GM18505 (cell line): ENCODE measurements around the gene SUCNR1.
"Not testable (repeated sequence)": the region's sequence is repeated elsewhere in the genome, so short reads cannot be mapped to it uniquely, and the experiment has no call there.

Source experiments
- ATAC-seq: cut with Tn5 transposase; IDR thresholded peaks from one replicate; pipeline ENCODE4 v1.9.1; 2021; ENCODE audit not compliant: unreplicated experiment
- POLR2A ChIP-seq: IDR thresholded peaks from 4 replicates; pipeline ENCODE4 v1.6.1; 2011; ENCODE audit warnings: borderline replicate concordance; ENCODE audit not compliant: insufficient read depth, insufficient read length; ENCODE audit errors: extremely low read depth

Gene SUCNR1

DNA sequence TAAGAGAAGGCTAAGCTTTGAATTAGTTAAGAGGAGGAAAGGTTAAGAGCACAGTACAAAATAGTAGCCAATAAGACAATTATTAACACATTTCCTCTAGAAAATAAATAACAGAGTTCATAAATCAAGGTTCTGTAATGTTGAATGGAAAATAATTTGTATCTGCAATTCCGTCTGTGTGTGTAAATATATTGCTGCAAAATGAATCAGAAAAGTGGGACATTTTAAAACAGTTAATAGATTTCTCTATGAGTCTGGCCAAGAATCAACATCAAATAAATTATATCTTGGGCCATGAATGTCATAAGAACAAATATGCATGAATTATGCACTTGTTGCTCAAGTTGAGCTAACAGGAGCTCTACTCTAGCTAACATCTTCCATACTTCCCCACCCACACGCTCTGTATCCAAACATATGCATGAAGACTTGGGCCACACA lies 14.2 kb upstream of the SUCNR1 start:
- ATAC-seq = no peak
- TF ChIP-seq POLR2A = no peak

DNA sequence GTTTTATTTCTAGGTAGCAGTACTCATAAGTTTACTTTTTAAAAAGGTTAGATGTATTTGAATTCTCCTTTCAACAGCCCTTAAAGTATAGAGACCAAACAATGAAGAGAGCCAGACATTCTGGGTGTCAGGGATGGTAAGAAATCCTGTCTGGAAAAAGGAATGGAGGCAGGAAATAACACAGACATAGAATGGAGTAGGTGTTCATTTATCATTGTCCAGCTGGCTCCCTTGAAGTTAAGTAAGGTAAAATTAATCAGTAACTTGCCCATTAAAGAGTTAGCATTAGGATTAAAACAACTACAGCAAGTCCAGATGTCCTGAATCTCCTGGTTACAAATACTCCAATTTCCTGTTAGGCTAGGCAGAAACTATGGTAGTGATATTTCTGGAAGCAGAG lies 13.5 kb upstream of the SUCNR1 start:
- no peak for TF ChIP-seq POLR2A
- no peak for ATAC-seq

DNA sequence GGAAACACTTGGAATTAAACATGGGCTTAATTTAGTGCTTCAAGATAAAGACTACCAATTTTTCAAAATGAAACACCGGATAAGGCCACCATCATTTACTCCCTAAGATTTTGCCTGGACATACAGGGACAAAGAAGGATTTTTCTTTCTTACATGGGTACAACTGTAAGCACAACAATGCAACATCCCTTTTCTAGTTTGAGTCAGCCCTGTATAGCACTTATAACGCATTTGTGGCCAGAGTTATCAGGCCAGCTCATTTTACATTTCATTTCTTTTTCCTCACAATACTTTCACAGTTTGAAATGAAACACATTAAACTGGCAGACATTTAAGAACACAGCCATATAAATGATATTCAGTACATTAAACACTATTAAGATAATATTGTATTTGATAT lies 9.8 kb upstream of the SUCNR1 start:
- no peak for TF ChIP-seq POLR2A
- no peak for ATAC-seq

DNA sequence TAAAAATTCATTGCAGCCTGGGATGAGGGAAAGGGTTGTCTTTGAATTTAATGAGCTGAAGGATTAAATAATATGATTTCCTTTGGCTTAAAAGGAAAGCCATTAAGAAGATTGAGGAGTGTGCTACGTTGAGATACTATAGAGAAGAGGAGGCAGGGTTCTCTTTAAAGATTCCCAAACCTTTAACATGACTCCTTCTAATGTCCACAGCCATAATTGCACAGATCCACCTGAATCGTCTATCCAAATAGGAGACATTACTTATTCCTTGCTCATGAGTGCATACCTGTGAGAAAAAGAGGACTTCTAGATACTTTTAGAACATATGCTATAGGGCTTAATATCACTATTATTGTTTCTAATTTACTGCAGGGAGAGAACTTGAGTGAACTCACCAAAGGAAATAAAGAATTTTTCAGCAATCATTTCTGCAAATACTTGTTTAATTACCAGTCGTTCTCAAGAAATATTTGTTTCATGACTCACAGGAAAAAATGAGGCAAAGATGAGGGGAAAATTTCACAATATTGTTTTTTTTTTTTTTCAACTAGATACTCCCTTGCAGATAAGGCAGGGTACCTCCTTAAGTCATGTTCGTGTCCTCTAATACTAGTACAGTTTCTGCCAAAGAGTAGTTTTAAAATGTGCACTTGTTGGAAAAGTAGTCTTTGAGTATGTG lies 8.9 kb upstream of the SUCNR1 start:
- no peak for ATAC-seq
- TF ChIP-seq POLR2A = no peak

DNA sequence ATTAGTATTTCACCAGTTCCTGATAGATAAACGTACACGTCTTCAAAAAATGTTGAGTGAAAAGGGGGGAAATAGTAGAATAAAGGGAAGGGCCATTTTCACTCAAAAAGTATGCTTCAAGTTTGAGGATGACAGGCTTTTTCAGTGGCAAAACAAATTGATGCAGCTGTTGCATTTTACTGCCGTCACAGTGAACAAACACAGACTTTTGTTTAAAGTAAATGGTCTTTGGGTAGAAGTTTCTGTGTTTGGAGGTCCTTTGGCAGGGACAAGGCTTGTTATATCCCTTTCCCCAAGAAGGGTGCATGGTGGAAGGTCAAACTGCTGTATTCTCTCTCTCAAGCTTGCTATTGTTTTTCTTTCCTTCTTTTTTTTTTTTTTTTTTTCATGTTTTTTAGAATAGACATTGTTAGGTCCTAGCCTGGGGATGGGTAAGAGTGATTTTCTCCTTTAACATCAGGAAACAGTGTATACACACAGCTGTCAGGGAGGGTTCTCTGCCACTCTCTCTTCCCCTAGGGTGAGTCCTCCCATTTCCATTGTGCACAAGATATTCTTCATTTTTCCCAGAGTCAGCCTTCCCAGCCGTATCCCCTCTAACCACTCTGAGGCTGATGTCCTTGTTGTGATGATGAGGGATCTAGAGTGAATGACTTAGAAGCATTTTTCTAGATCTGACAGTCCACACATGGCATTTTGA lies 6.6 kb upstream of the SUCNR1 start:
- ATAC-seq = no peak

DNA sequence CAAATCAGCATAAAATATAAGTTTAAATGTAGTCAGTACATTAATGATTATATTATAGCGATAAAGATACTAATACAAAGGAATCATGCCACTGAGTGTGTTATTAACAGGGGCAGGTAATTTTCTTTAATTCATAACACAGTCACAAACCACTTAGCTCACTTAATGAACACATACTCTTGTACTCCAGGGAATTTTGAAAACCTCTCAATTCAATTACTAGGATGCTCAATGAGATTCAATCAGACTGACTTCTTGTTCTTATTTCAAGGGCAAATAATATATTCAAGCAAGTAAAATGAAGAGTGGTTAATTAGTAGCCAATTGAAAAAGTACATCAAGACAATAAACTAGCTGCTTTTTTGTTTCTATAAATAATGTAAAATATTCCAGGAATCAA lies 5.8 kb upstream of the SUCNR1 start:
- ATAC-seq = no peak
- no peak for TF ChIP-seq POLR2A

More for the DNA sequence above, 6.6 kb upstream of the SUCNR1 start:
- no peak for TF ChIP-seq POLR2A

DNA sequence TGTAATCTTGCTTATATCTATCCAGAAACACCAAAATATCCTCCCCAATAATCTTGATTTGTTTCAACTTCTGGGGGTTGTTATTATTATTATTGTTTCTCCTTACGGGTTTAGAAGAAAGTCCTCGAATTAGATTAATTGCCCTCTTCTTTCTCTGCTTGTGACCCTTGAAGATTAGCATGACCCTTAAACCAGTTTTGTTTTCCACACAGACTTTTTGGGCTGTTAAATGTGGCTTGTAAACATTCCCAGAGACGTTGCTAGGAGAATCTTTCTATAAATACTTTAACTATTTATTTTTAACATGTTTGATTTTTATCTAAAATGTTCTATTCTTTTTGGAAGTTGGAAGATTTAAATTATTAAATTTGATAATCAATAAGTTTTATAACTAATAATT lies 4.3 kb upstream of the SUCNR1 start:
- ATAC-seq = no peak

DNA sequence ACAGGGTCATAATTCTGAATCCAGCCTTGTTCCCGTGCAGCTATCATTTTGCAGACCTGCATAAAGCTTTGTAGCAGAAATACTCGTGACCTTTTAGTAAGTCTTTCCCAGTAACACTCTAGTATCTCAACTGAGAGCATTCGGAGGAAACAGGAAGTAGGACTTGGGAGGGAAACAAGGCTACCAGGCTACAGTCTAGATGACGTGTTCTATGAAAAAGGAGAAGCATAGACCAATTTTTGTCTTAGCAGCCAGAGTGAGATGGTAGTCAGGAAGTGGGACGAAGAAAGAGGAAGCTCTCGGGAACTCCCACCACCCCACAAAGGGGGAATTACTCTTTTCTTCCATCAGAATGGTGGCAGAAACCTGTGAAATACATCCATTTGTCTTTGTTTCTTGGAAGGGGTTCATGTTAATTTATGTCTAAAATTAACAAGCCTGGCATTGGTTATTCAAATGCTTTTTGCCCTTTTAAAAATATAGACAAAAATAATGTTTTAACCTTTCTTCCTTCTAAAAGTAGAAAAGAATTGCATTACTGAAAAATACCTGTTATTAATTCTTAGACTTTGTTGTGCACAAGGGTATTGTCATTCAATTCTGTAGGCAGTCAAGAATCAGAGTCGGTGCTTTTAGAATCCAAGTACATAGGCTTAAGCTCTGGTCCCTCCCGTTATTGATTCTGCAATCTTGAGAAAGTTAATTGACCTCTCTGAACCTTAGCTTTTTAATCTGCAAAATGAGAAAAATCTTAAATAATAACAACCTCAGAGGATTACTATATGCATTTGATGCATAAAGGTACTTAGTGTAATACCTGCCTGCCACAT lies 1.6 kb upstream of the SUCNR1 start:
- TF ChIP-seq POLR2A = no peak
- ATAC-seq = peak; percentile 86

More for the DNA sequence above, 4.3 kb upstream of the SUCNR1 start:
- TF ChIP-seq POLR2A = no peak

DNA sequence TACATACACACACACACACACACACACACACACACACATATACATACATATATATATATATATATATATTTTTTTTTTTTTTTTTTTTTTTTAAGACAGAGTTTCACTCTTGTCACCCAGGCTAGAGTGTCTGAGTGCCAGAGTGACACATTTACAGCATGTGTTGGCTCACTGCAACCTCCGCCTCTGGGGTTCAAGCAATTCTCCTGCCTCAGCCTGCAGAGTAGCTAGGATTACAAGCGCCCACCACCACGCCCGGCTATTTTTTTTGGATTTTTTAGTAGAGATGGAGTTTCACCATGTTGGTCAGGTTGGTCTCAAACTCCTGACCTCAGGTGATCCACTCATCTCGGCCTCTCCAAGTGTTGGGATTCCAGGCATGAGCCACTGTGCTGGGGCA lies 636 bp downstream of the SUCNR1 start:
- ATAC-seq = not testable (repeated sequence)

DNA sequence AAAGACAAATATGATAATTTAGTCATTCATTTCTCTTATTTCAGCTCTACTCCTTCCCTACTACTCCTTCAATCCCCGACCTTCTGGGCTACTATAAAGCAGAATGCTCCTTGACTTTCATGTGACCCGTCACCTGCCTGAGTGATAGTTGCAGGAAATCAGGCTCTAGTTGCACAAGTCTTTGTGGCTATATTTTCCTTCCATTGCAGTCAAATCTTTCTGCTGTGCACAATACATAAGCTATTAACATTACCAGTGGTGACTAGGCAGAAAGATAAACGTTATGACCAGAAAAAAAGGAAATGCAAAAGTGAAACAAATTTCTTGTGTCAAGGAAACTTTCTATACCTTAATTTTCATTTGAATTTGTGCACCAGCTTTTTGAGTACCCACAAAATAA lies 2.3 kb downstream of the SUCNR1 start:
- TF ChIP-seq POLR2A = no peak
- ATAC-seq = peak; percentile 51

DNA sequence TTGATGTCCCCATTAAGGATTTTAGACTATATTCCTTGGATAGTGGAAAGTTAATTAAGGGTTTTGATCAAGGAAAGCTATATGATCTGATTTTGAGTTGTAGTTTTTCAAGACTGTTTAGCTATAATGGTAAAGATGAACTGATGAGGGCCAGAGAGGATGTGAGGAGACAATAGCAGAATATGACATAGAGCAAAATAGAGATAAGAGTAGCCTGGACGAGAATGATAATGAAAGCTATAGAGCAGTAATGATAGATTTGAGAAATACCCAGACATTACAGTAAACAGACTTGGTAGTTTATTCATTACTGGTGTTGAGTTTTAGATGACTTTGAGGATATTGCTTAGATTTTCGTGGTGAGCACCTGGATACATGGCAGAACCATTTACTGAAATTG lies 3.8 kb downstream of the SUCNR1 start:
- no peak for ATAC-seq
- TF ChIP-seq POLR2A = no peak

DNA sequence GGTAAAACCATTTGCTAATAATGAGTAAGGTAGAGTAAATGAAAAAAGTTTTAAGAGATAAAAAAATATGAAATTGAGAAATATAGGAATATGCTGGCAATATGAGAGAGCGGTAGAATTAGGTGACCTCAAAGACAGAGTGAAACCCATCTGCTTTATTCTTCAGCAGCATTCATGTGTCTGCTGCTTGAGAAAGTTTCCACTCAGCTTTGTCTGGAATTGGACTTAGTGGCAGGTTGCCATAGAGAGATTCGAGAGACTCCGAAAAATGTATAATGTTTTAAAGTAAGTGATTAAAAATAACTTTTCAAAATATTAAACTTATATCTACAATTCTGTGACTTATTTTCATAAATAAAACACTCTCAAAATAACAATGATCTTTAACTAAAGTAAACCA lies 5.0 kb downstream of the SUCNR1 start:
- no peak for ATAC-seq
- no peak for TF ChIP-seq POLR2A

DNA sequence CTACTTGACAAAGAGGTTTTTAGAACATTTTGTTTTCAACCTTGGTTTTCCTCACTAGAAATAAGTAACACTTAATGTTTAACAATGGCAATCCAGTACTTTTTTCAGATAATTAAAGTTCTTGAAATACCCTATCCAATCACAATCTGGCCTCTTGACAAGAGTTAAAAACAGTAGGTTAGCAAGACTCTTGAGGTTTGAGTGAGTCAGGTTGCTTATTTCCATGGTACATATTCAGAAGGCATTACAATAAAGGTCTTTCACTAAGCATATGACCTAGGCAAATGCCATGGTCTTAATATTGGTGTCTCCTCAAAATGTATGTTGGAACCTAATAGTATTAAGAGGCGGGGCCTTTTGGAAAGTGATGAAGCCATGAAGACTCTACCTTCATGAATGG lies 5.6 kb downstream of the SUCNR1 start:
- ATAC-seq = no peak
- no peak for TF ChIP-seq POLR2A
